Subcutaneous abdominal adipose tissue (tissue), 5 donors: Measurements from ENCODE around the gene FER.
"Not testable (repeated sequence)": the region's sequence is repeated elsewhere in the genome, so short reads cannot be mapped to it uniquely, and the experiment has no call there.

Experiments used
- H3K27ac ChIP-seq: one replicate; pipeline ENCODE4 v1.7.0; 2013; ENCODE audit warnings: low read depth, mild to moderate bottlenecking, inconsistent platforms, low read length, moderate library complexity
- H3K27me3 ChIP-seq, 5 donors: one replicate each; pipeline ENCODE4 v1.7.0; 2013; ENCODE audit warnings: low read length in 5 of 5, inconsistent platforms in 1 of 5; ENCODE audit not compliant: control insufficient read depth in 5 of 5, insufficient read depth in 4 of 5
- H3K36me3 ChIP-seq, 5 donors: one replicate each; pipeline ENCODE4 v1.7.0; 2013; ENCODE audit warnings: low read length in 5 of 5; ENCODE audit not compliant: control insufficient read depth in 5 of 5, insufficient read depth in 5 of 5
- H3K4me1 ChIP-seq, 5 donors: one replicate each; pipeline ENCODE4 v1.7.0; 2013; ENCODE audit warnings: low read length in 5 of 5, mild to moderate bottlenecking in 3 of 5, moderate library complexity in 1 of 5; ENCODE audit not compliant: control insufficient read depth in 5 of 5, insufficient read depth in 5 of 5
- H3K4me3 ChIP-seq, 5 donors: one replicate each; pipeline ENCODE4 v1.7.0; 2013; ENCODE audit warnings: low read length in 5 of 5, low read depth in 1 of 5
- H3K9ac ChIP-seq, 5 donors: one replicate each; pipeline ENCODE4 v1.7.0; 2013; ENCODE audit warnings: low read length in 5 of 5, mild to moderate bottlenecking in 4 of 5, moderate library complexity in 3 of 5
- H3K9me3 ChIP-seq, 5 donors: one replicate each; pipeline ENCODE4 v1.7.0; 2013; ENCODE audit warnings: low read length in 5 of 5; ENCODE audit not compliant: control insufficient read depth in 5 of 5
- donor health status: healthy.
- donor health status: healthy.
- donor health status: healthy.
- donor health status: healthy.
- donor health status: healthy.

The FER gene

GRCh38 chr5:108957333-108957732 lies 209.6 kb downstream of the FER start:
- H3K4me3 ChIP-seq = no peak overlapping the region
- H3K36me3 ChIP-seq = peaks cover 0 to 17% (median 0%) of the 10 kb centered on the region in 5 donors
- no peaks in the 10 kb centered on the region for H3K4me1 ChIP-seq
- no peaks in the 10 kb centered on the region for H3K27me3 ChIP-seq
- H3K9me3 ChIP-seq = no peaks in the 10 kb centered on the region
- no peak overlapping the region for H3K27ac ChIP-seq
- no peak overlapping the region for H3K9ac ChIP-seq

GRCh38 chr5:108966910-108967309 lies 219.2 kb downstream of the FER start:
- no peak overlapping the region for H3K4me3 ChIP-seq
- peaks cover 0 to 7% (median 2%) of the 10 kb centered on the region in 5 donors for H3K36me3 ChIP-seq

GRCh38 chr5:108974594-108974993 lies 226.9 kb downstream of the FER start:
- Histone ChIP-seq H3K9ac (no peak overlapping the region), H3K4me3 (no peak overlapping the region), H3K27me3 (no peaks in the 10 kb centered on the region), H3K27ac (no peak overlapping the region), H3K36me3 (peaks cover 4 to 10% (median 8%) of the 10 kb centered on the region in 5 donors), H3K4me1 (no peaks in the 10 kb centered on the region), H3K9me3 (no peaks in the 10 kb centered on the region)

More at GRCh38 chr5:108966910-108967309, 219.2 kb downstream of the FER start:
- H3K9me3 ChIP-seq = no peaks in the 10 kb centered on the region
- H3K27me3 ChIP-seq = no peaks in the 10 kb centered on the region
- H3K9ac ChIP-seq = no peak overlapping the region
- no peaks in the 10 kb centered on the region for H3K4me1 ChIP-seq
- H3K27ac ChIP-seq = no peak overlapping the region

- H3K4me3 ChIP-seq = no peak overlapping the region
- H3K27me3 ChIP-seq = no peaks in the 10 kb centered on the region
- H3K4me1 ChIP-seq = no peaks in the 10 kb centered on the region
- H3K27ac ChIP-seq = no peak overlapping the region
- no peak overlapping the region for H3K9ac ChIP-seq
- no peaks in the 10 kb centered on the region for H3K9me3 ChIP-seq
- H3K36me3 ChIP-seq = peaks cover 4 to 13% (median 8%) of the 10 kb centered on the region in 5 donors
Observed at GRCh38 chr5:108975697-108976096, 228.0 kb downstream of the FER start.

GRCh38 chr5:108983461-108984092 lies 235.9 kb downstream of the FER start:
- Histone ChIP-seq H3K9me3 (peaks cover 0 to 4% (median 0%) of the 10 kb centered on the region in 5 donors), H3K4me1 (no peaks in the 10 kb centered on the region), H3K4me3 (no peak overlapping the region), H3K27ac (no peak overlapping the region), H3K27me3 (no peaks in the 10 kb centered on the region), H3K9ac (no peak overlapping the region), H3K36me3 (peaks cover 0 to 14% (median 0%) of the 10 kb centered on the region in 5 donors)

- H3K36me3 ChIP-seq = peaks cover 0 to 9% (median 0%) of the 10 kb centered on the region in 5 donors
- no peak overlapping the region for H3K9ac ChIP-seq
- no peaks in the 10 kb centered on the region for H3K4me1 ChIP-seq
- no peaks in the 10 kb centered on the region for H3K27me3 ChIP-seq
- H3K4me3 ChIP-seq = no peak overlapping the region
- H3K27ac ChIP-seq = no peak overlapping the region
- peaks cover 0 to 7% (median 0%) of the 10 kb centered on the region in 5 donors for H3K9me3 ChIP-seq
Observed at GRCh38 chr5:108989761-108990392, 242.2 kb downstream of the FER start.

- H3K9me3 ChIP-seq, H3K4me1 ChIP-seq, H3K36me3 ChIP-seq, H3K9ac ChIP-seq, H3K27ac ChIP-seq, H3K4me3 ChIP-seq, H3K27me3 ChIP-seq: not testable (repeated sequence)
Observed at GRCh38 chr5:108992396-108993085, 244.8 kb downstream of the FER start.

- not testable (repeated sequence) for H3K4me1 ChIP-seq, H3K36me3 ChIP-seq, H3K9me3 ChIP-seq, H3K27ac ChIP-seq, H3K4me3 ChIP-seq, H3K27me3 ChIP-seq, H3K9ac ChIP-seq
Observed at GRCh38 chr5:108993440-108993839, 245.7 kb downstream of the FER start.

GRCh38 chr5:108997720-108998119 lies 250.0 kb downstream of the FER start:
- Histone ChIP-seq H3K9ac (no peak overlapping the region), H3K36me3 (peaks cover 0 to 4% (median 2%) of the 10 kb centered on the region in 5 donors), H3K4me3 (no peak overlapping the region), H3K9me3 (peaks cover 0 to 5% (median 0%) of the 10 kb centered on the region in 5 donors), H3K27me3 (no peaks in the 10 kb centered on the region), H3K27ac (no peak overlapping the region), H3K4me1 (no peaks in the 10 kb centered on the region)

GRCh38 chr5:108998216-108998615 lies 250.5 kb downstream of the FER start:
- H3K4me1 ChIP-seq = no peaks in the 10 kb centered on the region
- no peak overlapping the region for H3K27ac ChIP-seq
- no peaks in the 10 kb centered on the region for H3K27me3 ChIP-seq
- H3K9me3 ChIP-seq = peaks cover 0 to 5% (median 0%) of the 10 kb centered on the region in 5 donors
- no peak overlapping the region for H3K4me3 ChIP-seq
- H3K36me3 ChIP-seq = peaks cover 0 to 4% (median 2%) of the 10 kb centered on the region in 5 donors
- H3K9ac ChIP-seq = no peak overlapping the region
